ENCODE results near the gene ARMC2.
"Not testable (repeated sequence)": the region's sequence is repeated elsewhere in the genome, so short reads cannot be mapped to it uniquely, and the experiment has no call there.

ARMC2 gene

DNA sequence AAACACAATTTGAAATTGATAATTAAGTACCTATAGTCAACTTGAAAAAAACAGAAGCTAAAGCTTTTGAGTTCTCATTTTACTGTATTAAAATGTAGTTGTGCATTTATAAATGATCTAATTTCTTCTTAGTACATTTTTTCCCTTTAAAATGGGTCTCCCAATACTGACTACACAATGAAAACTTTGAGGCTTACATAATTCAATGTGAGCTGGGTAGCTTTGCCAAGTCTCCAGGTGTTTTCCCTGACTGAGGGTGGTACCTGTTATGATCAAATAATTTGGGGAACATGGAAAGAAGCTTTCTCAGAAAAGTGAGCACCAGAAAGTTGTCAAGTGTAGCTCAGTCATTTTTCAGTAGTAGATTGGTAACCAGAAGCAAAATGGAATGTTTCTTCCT, 74.3 kb downstream of the ARMC2 start:
- DNase-seq, result no peak

GRCh38 chr6:108927927-108928326, 79.7 kb downstream of the ARMC2 start:
- no peak for DNase-seq

GRCh38 chr6:108928650-108929049, 80.4 kb downstream of the ARMC2 start:
- DNase-seq, result no peak

DNA sequence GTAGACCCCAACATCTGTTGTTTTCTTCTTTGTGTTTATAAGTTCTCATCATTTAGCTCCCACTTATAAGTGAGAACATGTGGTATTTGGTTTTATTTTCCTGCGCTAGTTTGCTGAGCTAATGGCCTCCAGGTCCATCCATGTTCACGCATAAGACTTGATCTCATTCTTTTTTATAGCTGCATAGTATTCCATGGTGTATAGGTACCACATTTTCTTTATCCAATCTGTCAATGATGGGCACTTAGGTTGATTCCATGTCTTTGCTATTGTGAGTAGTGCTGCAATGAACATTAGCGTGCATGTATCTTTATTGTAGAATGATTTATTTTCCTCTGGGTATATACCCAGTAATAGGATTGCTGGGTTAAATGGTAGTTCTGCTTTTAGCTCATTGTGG, 82.9 kb downstream of the ARMC2 start:
- not testable (repeated sequence) for DNase-seq

GRCh38 chr6:108937170-108937569, 88.9 kb downstream of the ARMC2 start:
- no peak for DNase-seq

GRCh38 chr6:108940741-108941140, 92.5 kb downstream of the ARMC2 start:
- DNase-seq, result no peak

DNA sequence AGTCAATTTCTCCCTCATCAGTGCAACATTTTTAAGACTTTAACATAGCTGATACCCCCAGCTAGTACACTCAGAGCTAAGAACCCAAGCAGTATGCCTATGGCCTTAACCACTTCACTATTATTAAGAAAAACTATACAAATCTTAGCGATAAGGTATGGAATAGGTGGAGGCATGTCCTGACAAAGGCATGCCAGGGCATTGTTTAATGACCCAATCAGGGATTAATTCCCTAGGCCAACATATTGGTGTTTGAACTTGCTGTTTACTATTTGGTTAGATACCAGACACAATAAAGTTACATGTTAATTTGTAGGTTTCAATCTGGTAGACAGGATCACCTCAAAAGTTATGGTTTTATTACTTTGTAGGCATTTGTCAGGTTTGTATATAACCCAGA, 93.1 kb downstream of the ARMC2 start:
- no peak for DNase-seq

DNA sequence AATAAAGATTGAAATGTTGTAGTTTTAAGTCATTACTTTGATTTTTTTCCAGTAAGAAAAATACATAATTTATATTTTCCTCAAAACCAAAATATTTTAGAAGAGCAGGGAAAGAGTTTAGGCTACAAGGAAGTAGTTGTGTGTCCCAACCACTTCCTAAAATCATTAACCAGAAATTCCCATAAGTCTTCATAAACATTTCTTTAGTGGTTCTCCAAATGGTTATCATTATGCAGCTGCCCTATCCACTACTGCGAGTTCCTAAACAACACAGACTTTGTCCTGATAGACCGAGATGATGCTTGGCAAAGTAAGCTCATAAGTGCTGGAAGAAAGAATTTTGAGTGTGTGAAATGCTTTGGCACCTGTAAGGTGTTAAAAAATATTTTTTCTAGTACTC, 93.6 kb downstream of the ARMC2 start:
- DNase-seq, result no peak

DNA sequence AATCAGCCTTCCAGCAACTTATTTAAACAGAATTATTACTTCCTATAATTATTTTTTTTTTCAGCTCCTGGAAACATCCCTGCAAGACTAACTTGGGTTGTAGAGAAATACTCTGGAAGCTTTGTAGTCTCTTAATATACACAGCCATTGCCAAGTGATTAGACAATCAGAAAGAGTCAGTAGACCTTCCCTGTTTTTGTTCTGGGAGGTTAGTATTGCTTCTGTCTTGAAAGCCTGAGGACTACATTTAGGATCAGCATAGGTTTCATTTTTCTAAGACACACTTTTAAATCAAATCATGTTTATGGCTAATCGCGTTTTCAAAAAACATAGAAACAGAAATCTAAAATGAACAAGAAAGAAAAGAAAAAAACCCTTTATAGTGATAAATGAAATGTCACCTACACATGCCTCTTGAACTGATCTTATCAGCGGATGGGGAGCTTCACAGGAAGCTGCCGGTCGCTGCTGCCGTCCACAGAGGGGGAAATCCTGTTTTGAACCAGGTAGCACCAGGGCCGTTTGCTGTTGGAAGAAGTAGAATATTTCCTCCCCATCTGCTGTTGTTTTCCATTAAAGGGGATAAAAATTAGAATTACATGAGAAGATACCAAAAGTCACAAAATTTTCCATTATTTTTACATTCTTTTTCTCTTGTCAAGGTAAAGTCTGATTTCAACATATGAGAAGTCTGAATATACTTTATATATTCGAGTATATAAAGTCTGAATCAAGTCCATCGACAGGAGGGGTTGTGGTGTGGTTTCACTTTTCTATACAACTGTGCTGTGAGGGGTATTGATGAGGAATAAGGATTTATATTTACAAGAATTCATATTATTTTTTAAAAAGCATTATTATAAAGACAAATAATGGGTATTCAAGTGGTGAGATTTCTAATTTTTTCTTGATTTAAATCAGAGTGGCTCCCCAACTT, 94.6 kb downstream of the ARMC2 start:
- no peak for DNase-seq

GRCh38 chr6:108944071-108944470, 95.8 kb downstream of the ARMC2 start:
- DNase-seq, result no peak

GRCh38 chr6:108944707-108945680, 96.8 kb downstream of the ARMC2 start:
- no peak for DNase-seq

- DNase-seq, result peak; percentile 80
Measured at GRCh38 chr6:108945681-108946159, 97.5 kb downstream of the ARMC2 start.

DNA sequence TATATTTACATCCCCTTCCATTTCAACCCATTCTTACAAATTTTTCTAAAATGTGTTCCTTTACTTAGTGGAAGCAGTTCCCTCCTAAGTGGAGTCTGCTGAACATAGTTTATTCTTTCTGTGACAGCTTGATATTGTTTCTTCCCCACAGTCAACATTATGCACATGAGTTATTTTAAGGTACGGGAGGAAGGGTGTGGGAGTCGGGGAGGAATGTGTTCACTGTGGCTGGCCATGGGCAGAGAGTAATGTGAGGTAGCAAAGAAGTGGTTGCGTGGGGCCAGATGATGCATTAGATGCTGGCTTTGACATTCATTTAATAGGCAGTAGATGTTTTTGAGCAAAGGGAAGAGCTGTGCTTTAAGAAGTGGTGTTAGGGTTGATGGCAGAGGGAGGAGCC, 98.5 kb downstream of the ARMC2 start:
- no peak for DNase-seq

DNA sequence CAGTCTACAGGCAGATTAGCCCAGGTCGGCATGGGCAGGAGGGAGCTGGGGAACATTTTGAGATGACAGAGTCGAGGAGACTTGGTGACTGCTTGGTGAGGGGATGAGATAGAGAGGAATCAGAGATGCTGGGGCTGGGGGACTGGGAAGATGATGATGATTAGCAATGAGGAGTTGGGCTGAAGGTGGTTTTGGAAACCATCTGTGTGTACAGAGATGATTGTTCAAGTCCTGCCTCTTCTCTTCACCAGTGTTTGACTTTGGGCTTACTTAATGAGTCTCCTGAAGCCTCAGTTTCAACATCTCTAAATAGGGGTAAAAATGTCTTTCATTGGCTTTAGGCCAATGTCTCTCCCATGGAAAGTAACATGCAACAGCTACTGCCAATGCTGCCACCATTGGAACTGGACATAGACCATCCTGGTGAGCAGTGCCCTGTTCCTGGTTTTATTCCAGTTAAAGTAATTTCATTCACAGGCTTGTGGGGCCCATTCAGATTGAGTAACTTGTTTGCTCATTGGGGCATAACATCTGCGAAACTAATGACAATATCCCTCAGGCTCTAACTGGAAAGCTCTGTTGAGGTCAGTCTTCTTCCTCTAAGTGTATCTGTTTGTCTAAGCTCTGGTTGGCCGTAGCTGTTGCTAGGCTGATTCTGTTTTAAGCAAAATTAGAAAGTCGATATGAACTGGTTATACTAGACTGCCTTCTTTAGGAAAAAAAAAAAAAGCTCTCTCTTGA, 99.1 kb downstream of the ARMC2 start:
- DNase-seq, result no peak

GRCh38 chr6:108948181-108948661, 100.0 kb downstream of the ARMC2 start:
- DNase-seq, result no peak

DNA sequence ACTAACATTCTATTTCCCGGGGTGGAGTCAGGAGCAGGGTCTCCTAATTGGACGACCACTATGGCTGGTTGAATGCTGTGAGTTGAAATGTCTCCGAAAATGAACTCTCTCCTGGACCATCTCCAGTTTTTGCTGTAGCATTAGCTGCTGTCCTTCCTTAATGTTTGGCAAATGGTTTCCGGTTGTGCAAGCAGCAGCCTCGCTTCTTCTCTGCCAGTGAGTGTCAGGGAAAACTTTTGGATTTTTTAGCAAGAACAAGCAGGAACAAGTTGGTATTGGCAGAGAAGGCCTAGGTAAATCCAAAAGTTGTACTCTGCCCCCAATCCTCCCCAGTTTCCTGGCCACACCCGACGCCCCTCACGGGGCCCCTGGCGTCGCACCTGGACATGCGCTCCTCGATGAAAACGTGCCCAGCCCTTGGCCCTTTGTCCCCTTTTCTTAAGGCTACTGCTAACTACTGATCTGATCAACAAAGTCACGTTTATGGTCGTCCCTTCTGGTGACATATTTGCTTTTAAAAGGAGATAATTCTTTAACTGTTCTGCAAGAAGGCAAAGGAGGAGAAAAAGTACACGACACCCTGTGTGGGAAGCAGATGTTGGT, 103.2 kb downstream of the ARMC2 start:
- DNase-seq, result no peak

DNA sequence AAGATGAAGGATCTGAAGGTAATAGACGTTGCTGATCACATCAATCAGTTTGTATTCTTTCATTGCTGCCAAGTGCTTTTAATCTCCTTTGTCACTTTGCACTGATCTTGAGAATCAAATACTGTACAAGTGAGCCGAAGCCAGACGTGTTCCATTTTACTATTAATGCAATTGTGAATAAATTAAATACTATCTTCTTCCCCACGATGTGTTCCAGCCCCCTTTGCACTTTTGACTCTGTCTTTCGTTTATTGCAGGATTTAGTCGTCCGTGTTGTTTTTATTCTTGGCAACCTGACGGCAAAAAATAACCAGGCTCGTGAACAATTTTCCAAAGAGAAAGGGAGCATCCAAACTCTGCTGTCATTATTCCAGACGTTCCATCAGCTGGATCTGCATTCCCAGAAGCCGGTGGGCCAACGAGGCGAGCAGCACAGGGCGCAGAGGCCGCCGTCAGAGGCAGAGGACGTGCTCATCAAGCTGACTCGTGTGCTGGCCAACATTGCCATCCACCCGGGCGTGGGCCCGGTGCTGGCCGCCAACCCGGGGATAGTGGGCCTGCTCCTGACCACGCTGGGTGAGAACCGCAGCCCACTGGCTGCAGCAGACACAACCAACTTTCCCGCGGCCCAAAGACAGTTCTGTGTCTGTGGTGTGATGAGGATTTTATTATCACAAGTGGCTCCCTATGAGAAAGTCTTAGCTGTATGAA, 104.7 kb downstream of the ARMC2 start:
- no peak for DNase-seq

DNA sequence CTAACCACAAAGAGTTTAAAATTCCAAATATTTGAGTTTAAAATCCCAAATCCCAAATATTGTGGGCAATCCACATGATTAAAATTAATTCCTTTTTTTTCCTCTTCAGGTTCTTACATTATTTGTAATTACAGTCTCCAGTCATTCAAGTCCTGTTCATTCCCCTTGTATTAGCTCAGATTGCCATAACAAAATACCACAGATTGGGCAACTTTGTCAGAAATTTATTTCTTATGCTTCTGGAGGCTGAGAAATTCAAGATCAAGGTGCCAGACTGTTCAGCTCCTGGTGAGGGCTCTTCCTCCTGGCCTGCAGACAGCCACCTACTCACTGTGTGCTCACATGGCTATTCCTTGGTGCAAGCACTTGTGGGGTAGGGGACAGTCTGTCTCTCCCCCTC, 105.5 kb downstream of the ARMC2 start:
- DNase-seq, result no peak

DNA sequence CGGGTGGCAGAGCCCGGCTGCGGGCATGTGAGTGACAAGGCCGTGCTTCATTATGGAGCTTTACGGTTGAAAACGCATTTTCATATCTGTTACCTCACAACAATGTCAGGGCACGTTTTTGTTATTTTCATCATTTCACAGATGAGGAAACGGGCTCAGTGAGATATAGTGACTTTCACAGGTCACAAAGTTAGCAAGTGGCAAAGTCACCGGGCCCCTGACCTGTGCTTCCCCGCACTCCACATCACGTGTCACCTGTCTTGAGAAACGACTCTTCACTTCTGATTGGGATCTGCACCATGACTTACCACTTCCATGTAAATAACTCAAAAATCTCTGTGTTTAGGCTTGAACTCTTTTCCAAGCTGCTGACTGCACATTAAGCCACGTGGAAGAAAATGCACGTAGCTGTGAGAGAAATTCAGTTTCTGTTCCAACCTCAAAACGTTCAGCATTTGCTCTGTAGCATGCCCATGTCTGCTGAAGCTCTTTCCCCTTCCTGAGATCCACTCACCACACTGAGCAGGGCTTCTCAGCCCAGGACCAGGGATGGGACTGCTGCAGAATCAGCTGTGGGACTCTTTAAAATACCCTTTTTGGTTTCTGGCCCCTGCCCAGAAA, 107.2 kb downstream of the ARMC2 start:
- DNase-seq, result no peak

DNA sequence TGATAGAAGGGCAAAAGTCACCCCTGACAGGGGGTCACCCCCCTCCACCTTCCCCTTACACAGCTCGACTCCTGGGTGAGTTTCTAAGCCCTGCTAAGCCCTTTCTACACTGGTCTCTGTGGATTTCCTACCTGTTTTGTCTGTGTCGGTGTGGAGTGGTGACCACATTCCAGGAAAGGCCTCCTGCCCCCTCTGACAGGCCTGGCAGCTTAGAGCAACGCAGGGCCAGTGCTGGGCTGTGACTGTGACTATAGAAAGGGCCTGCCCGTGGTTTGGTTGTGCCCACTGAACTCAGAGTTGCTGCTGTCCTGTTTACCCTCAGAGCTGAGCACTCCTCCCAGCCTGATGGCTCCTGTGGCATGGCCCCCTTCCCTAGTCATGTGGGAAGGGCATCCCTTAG, 109.0 kb downstream of the ARMC2 start:
- DNase-seq, result no peak

Data from right forelimb (tissue), 1 donor.